RPMI7951 (cell line): Measurements from ENCODE around the gene PMM2. TPM values are rescaled to one million over a fixed set of nuclear protein-coding genes. Genes with fewer than 3 reads are reported as not detected.
"Not testable (repeated sequence)": the region's sequence is repeated elsewhere in the genome, so short reads cannot be mapped to it uniquely, and the experiment has no call there.

Experiments
- DNase-seq: peaks from one replicate; pipeline ENCODE4 v3.0.0-alpha.2; 2012; ENCODE audit warnings: low read depth
- total RNA-seq: library from RNA; depleted of rRNA; stranded (reverse); fragments of >200 nt; shearing (Covaris generic); gene quantifications from 2 replicates; pipeline ENCODE4 v1.2.3, GENCODE V29; 2014

The PMM2 gene
- total RNA-seq, 1 experiment from 2014 or later: 30.3 TPM

- DNase-seq: no peak
These were observed 15.0 kb upstream of the PMM2 start for GRCh38 chr16:8782673-8783072.

GRCh38 chr16:8785408-8785807 lies 12.2 kb upstream of the PMM2 start:
- no peak for DNase-seq

GRCh38 chr16:8786316-8786715 lies 11.3 kb upstream of the PMM2 start:
- DNase-seq: not testable (repeated sequence)

GRCh38 chr16:8788578-8789172 lies 9.0 kb upstream of the PMM2 start:
- DNase-seq: no peak

GRCh38 chr16:8795091-8795490 lies 2.5 kb upstream of the PMM2 start:
- no peak for DNase-seq

GRCh38 chr16:8795818-8796217 lies 1.8 kb upstream of the PMM2 start:
- no peak for DNase-seq

GRCh38 chr16:8796469-8797363 lies 923 bp upstream of the PMM2 start:
- no peak for DNase-seq

GRCh38 chr16:8798174-8798527 lies 512 bp downstream of the PMM2 start:
- peak; percentile 18 for DNase-seq

- DNase-seq: no peak
These were observed 1.0 kb downstream of the PMM2 start for GRCh38 chr16:8798535-8799157.

- DNase-seq: no peak
These were observed 4.1 kb downstream of the PMM2 start for GRCh38 chr16:8801701-8802100.

GRCh38 chr16:8803733-8804132 lies 6.1 kb downstream of the PMM2 start:
- not testable (repeated sequence) for DNase-seq

- DNase-seq: no peak
These were observed 6.7 kb downstream of the PMM2 start for GRCh38 chr16:8804313-8804712.

GRCh38 chr16:8806272-8806983 lies 8.8 kb downstream of the PMM2 start:
- DNase-seq: no peak

GRCh38 chr16:8807189-8807588 lies 9.6 kb downstream of the PMM2 start:
- no peak for DNase-seq

- DNase-seq: no peak
These were observed 10.4 kb downstream of the PMM2 start for GRCh38 chr16:8808009-8808408.

GRCh38 chr16:8808613-8809353 lies 11.1 kb downstream of the PMM2 start:
- DNase-seq: no peak

- no peak for DNase-seq
These were observed 14.7 kb downstream of the PMM2 start for GRCh38 chr16:8812162-8812843.

- no peak for DNase-seq
These were observed 16.6 kb downstream of the PMM2 start for GRCh38 chr16:8814095-8814806.

- no peak for DNase-seq
These were observed 19.5 kb downstream of the PMM2 start for GRCh38 chr16:8816967-8817655.
